CD4-positive, alpha-beta T cell treated with Interleukin-6 at 100 ng/mL for 8 hours (primary cell): ENCODE results near the gene CAPN11.
"Not testable (repeated sequence)": the region's sequence is repeated elsewhere in the genome, so short reads cannot be mapped to it uniquely, and the experiment has no call there.

Source experiments
- DNase-seq: peaks from one replicate; pipeline ENCODE4 v3.0.0-alpha.2; 2020; ENCODE audit warnings: mixed read lengths, low spot score

Gene CAPN11

DNA sequence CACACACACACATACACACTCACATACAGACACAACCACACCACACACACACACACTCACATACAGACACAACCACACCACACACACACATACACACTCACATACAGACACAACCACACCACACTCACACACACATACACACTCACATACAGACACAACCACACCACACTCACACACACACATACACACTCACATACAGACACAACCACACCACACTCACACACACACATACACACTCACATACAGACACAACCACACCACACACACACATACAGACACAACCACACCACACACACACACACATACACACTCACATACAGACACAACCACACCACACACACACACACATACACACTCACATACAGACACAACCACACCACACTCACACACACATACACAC is 23.2 kb downstream of the CAPN11 start:
- not testable (repeated sequence) for DNase-seq

DNA sequence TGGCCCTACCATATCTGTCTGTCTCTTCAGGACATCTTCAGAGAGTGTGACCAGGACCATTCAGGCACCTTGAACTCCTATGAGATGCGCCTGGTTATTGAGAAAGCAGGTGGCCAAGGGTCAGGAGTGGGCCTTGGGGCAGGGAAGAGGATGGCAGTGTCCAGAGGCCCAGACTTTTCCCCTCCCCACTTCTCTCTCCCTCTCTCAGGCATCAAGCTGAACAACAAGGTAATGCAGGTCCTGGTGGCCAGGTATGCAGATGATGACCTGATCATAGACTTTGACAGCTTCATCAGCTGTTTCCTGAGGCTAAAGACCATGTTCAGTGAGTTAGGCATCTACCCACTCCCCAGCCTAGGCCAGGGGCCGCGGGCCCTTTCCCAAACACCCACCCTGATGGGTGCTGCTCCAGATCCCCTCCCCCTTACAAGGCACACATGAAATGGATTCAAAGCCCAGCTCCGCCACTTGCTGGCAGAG is 24.3 kb downstream of the CAPN11 start:
- DNase-seq, result no peak

DNA sequence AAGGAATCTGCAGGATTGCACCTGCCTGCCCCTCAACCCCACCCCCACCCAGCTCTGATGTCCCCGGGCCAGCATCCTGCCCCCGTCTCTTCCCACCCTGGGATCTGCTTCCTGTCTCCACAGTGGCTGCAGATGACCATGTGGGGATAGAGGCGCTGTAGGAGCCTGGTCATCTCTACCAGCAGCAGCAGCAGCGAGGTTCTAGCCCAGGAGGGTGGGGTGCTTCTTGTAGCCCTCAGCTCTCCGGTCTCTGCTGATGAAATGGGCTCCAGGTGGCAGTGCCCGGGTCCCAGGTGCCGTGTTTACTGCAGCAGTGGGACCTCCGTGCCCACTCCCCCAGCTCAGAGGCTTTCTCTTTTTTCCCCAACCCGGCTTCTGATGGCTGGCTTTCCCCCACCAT is 25.2 kb downstream of the CAPN11 start:
- DNase-seq, result no peak

DNA sequence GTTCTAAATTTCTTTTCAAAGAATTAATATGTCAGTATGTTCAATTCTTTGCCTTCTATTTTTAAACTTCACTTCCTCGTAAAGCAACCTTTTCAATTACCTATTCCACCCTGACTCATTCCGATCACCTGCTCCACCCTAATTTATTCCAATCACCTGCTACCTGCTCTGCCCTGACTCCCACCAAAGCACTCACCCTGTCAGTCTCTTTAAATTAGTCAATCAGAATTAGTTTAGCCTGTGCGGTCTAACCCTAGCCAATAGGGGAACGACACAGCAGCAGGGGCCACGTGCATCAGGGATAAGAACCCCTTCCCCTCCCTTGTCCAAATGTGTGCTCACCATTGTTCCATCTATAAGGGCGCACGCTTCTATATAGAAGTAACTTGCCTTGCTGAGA is 26.7 kb downstream of the CAPN11 start:
- not testable (repeated sequence) for DNase-seq

DNA sequence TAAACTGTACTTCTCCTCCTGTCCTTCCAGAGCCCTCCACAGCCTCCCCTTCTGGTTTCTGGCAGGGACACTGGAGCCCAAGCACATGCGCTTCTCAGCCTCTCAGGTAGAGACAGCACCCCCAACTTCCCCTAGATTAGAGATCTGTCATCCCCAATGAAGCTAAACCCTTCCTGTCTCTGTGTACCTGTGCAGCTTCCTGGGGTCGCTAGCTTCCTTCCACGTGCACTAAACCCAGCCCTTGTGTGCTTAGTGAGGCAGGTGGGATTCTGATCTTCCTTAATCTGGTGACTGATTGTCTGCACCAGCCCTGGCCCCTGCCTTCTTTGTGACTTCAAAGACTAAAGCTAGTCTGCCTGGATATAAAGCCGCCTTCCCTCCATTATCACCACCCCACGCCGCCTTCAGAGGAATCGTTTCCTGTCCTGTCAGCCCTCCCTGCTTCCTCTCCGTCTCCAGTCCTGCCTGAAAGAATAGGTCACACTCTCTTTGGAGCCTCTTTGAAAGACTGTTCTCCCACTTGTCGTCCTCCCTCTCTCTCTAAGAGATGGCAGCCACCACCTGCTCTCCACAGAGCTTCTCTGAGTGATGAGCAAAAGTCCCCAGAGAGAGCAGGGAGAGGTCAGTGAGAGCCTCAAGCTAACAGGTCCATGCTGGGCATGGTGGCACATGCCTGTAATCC is 27.5 kb downstream of the CAPN11 start:
- DNase-seq, result no peak

DNA sequence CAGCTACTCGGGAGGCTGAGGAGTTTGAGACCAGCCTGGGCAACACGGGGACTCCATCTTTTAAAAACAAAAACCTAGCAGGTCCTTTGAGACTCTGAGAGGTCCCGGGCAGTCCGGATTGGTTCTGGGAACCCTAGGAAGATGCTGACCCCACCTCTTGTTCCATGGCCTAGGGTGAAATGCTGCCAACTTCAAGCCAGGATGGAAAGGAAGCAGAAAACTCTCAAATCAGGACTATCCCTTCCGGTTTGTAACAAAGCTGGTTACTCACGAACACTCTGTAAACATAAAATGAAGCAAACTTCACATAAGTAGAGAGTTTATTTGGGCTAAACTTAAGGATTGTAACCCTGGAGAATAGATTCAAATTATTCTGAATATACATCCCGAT is 28.0 kb downstream of the CAPN11 start:
- DNase-seq, result no peak

GRCh38 chr6:44188819-44189218 is 30.2 kb downstream of the CAPN11 start:
- no peak for DNase-seq

DNA sequence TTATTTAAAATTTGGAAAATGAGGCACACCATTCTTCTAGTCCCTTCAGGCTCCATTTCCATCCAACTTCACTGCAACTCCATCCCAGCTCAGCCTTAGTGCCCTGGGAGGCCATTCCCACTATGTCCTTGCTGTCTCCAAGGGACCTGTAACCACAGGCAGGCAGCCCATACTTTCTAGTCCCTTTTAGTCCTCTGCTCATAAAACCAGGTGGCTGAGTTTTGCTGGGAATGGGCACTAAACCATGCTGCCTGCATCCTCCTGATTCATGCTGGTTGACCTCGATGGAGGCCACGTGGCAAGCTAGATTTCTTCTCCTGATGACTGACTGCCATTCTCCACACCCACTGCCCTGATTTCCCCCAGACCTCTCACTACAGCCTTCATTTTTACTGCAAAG is 30.6 kb downstream of the CAPN11 start:
- no peak for DNase-seq

DNA sequence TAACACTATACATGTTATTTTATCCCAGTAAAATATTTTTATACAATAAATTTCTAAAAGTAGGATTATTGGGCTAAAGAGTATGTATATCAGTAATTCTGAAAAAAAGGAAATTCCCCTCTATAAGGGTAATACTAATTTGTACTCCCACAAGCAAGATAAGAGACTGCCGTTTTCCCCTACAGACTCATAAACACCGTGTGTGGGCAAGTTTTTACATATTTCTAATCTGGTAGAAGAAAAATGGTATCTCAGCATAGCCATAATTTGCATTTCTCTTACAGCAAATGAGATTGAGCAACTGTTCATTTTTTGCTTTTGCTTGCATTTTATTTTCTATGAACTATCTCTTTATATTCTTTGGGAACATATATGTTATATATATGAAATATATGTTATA is 32.1 kb downstream of the CAPN11 start:
- DNase-seq, result no peak

GRCh38 chr6:44192428-44193041 is 33.9 kb downstream of the CAPN11 start:
- no peak for DNase-seq

- DNase-seq, result no peak
Observed at GRCh38 chr6:44193307-44193910, 34.8 kb downstream of the CAPN11 start.

GRCh38 chr6:44194326-44194725 is 35.7 kb downstream of the CAPN11 start:
- no peak for DNase-seq

- DNase-seq, result not testable (repeated sequence)
Observed at GRCh38 chr6:44196351-44196750, 37.7 kb downstream of the CAPN11 start.

- DNase-seq, result no peak
Observed at GRCh38 chr6:44198684-44199083, 40.1 kb downstream of the CAPN11 start.

- DNase-seq, result no peak
Observed at GRCh38 chr6:44199883-44200282, 41.3 kb downstream of the CAPN11 start.

DNA sequence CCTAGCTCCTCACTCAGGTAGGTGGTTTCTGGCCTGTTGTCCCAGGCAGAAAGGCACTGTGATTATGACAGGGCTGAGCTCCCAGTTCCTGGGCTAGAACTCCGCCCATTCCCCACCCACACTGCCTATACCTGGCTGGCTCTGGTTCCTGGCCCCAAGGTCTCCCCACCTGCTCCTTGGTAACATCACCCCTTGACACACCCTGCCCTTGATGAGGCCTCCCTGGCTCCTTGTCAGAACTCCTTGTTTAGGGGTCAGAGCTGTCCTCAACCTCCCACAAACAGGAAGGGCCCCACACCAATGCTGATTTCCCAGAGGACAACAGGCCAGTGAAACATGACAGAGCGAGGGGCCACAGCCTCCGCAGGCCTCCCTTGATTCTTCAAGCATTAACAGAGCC is 42.6 kb downstream of the CAPN11 start:
- DNase-seq, result no peak

DNA sequence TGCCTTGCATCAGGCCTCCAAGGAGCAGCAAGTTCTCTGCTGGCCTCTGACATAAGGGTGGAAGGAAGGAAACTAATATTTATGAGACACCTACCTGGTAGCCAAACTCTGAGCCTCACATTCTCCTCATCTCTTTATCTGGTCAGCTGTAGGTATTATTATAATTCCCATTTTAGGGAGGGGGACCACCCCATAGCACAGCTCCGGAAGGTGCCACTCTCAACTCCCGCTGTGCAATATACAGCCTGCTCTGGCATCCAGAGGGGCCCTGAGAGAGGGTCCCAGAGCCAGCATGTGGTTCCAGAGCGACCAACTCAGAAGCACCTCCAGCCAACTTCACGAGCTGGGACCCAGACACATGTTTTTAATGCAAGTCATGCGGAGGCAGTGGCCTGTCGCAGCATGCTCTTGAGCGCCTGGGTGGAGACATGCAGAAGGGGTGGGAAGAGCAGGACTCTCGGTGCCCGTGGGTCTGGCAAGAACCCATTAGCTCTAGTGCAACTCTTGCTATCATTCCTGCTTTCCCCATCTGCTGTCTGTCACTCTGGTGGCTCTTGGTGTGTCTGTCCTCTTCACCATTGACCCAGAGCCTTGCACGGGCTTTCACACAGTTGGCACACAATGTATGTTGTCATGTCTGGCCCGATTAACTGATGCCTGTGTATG is 43.2 kb downstream of the CAPN11 start:
- DNase-seq, result no peak

DNA sequence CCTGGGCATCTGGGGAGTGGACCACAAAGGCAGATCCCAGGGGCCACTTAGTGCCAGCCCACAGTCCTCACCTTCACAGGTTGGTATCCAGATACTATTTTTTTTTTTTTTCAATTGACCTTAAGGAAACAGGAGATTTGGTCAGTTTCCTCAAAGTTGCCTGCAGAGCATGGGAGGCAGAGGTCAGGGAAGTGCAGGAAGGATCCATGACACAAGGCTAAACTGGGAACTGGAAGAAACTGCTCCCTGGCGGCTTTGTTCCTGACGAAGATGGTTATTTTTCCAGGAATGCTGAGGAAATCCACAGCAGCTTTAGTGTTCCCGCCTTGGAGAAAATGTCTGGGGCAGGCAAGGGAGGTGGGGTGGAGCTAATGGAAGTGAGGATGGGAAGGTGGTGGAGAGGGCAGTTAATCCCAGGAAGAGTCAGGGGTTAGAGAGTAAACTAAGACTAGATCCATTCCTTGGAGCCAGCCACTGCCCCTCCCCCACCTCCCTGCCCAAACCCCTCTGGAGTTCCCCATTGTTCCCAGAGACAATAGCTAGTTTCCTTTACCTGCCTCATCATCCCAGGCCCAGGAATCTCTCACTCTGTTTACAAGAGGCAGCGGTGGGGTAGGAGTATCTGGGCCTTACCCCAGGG is 43.8 kb downstream of the CAPN11 start:
- DNase-seq, result no peak

GRCh38 chr6:44202972-44203750 is 44.5 kb downstream of the CAPN11 start:
- no peak for DNase-seq

DNA sequence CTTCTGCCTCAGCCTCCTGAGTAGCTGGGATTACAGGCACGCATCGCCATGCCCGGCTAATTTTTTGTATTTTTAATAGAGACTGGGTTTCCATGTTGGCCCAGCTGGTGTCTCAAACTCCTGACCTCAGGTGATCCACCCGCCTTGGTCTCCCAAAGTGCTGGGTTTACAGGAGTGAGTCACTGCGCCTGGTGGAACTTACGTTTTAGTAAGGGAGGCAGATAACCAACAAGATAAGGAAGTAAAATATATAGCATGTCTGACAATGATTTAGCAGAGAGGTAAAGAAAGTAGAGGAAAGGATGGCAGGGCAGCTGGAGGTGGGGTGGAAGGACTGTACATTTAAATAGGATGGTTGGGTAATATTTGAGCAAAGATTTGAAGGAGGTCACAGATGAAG is 45.3 kb downstream of the CAPN11 start:
- DNase-seq, result no peak

GRCh38 chr6:44207966-44208365 is 49.3 kb downstream of the CAPN11 start:
- DNase-seq, result no peak

DNA sequence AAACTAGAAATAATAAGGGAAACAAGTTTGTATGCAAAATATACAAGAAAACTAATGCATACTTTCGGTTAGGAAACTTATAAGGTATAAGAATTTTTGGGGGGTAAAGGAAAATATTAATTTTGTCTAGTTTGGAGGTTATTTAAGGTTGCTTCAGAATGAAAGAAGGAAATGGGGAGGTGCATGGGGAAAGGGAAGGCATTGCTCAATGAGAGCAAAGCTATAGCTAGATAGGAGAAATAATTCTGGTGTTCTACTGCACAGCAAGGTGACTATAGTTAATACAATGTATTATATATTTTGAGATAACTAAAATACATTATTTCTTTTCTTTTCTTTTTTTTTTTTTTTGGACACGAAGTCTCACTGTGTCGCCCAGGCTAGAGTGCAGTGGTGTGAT is 52.7 kb downstream of the CAPN11 start:
- DNase-seq, result no peak
